IMR-90 (cell line): ENCODE measurements around the gene KIF12. TPM values are rescaled to one million over a fixed set of nuclear protein-coding genes. Genes with fewer than 3 reads are reported as not detected.

Source experiments
- ATAC-seq: fragments of 200-7000 bp; cut with Tn5 transposase; 2 replicates; pipeline ENCODE4 v1.9.1; 2020; ENCODE audit warnings: low read depth, mild to moderate bottlenecking, moderate library complexity
- BruUV-seq: library from RNA; stranded (reverse); fragments of 400-500 nt; replicated peaks from 2 replicates; lab custom pipeline; 2021; lab: Mats Ljungman, UMichigan
- CTCF ChIA-PET: fragments of 300-600 bp; formaldehyde crosslinking; extraction: SDS; loops from one replicate; lab custom pipeline; 2021; ENCODE audit warnings: antibody characterized with exemption; lab: Yijun Ruan, JAX
- POLR2A ChIA-PET: fragments of 300-600 bp; sonication (Branson Sonifier 250); formaldehyde crosslinking; loops from one replicate; lab custom pipeline; 2022; ENCODE audit warnings: antibody characterized with exemption; ENCODE audit not compliant: unreplicated experiment; lab: Charles Lee
- DNase-seq: peaks from one replicate; pipeline ENCODE4 v3.0.0; 2013
- H2AFZ ChIP-seq: replicated peaks from 2 replicates; pipeline ENCODE3; 2013; ENCODE audit warnings: low read length, mild to moderate bottlenecking; ENCODE audit not compliant: poor library complexity
- H2AK5ac ChIP-seq: 2 replicates; pipeline ENCODE4 v1.6.1; 2013; ENCODE audit warnings: low read depth, low read length, inconsistent platforms
- H2AK9ac ChIP-seq: replicated peaks from 2 replicates; pipeline ENCODE3; 2013; ENCODE audit warnings: mild to moderate bottlenecking, low read depth, low read length, moderate library complexity; ENCODE audit not compliant: poor library complexity
- H2BK120ac ChIP-seq: 2 replicates; pipeline ENCODE4 v1.6.1; 2013; ENCODE audit warnings: low read depth, low read length, inconsistent platforms
- H2BK15ac ChIP-seq: 3 replicates; pipeline ENCODE4 v1.6.1; 2013; ENCODE audit warnings: low read depth, low read length, inconsistent platforms
- H2BK20ac ChIP-seq: 2 replicates; pipeline ENCODE4 v1.6.1; 2013; ENCODE audit warnings: low read depth, mild to moderate bottlenecking, inconsistent platforms, low read length, moderate library complexity
- H2BK5ac ChIP-seq: 2 replicates; pipeline ENCODE4 v1.6.1; 2013; ENCODE audit warnings: mild to moderate bottlenecking, low read depth, low read length, inconsistent platforms; ENCODE audit not compliant: poor library complexity, severe bottlenecking
- H3K14ac ChIP-seq: replicated peaks from 2 replicates; pipeline ENCODE4 v1.6.1; 2013; ENCODE audit warnings: low read depth, low read length, inconsistent platforms
- H3K18ac ChIP-seq: 2 replicates; pipeline ENCODE4 v1.6.1; 2013; ENCODE audit warnings: low read depth, low read length, control low read depth
- H3K23ac ChIP-seq: 2 replicates; pipeline ENCODE4 v1.6.1; 2013; ENCODE audit warnings: low read depth, low read length, inconsistent platforms
- H3K27ac ChIP-seq: 2 replicates; pipeline ENCODE4 v1.5.1; 2013; ENCODE audit warnings: mild to moderate bottlenecking, control low read depth, low read length; ENCODE audit not compliant: insufficient read depth
- H3K27me3 ChIP-seq: 2 replicates; pipeline ENCODE4 v1.6.1; 2013; ENCODE audit warnings: low read length; ENCODE audit not compliant: control insufficient read depth, insufficient read depth
- H3K36me3 ChIP-seq: 2 replicates; pipeline ENCODE4 v1.6.1; 2013; ENCODE audit warnings: low read length, mixed read lengths; ENCODE audit not compliant: control insufficient read depth, insufficient read depth
- H3K4ac ChIP-seq: 2 replicates; pipeline ENCODE4 v1.6.1; 2013; ENCODE audit warnings: low read depth, low read length, inconsistent platforms
- H3K4me1 ChIP-seq: 2 replicates; pipeline ENCODE4 v1.6.1; 2013; ENCODE audit warnings: low read length, mixed read lengths; ENCODE audit not compliant: control insufficient read depth, insufficient read depth
- H3K4me2 ChIP-seq: 2 replicates; pipeline ENCODE4 v1.6.1; 2013; ENCODE audit warnings: low read depth, mild to moderate bottlenecking, control low read depth, low read length, moderate library complexity
- H3K4me3 ChIP-seq: 2 replicates; pipeline ENCODE4 v1.5.1; 2013; ENCODE audit warnings: low read depth, mild to moderate bottlenecking, control low read depth, low read length, moderate library complexity; ENCODE audit not compliant: insufficient read depth
- H3K56ac ChIP-seq: 2 replicates; pipeline ENCODE4 v1.6.1; 2013; ENCODE audit warnings: low read length, inconsistent platforms; ENCODE audit not compliant: insufficient read depth; ENCODE audit errors: extremely low read depth
- H3K79me1 ChIP-seq, 2 experiments: 2 replicates each; pipeline ENCODE4 v1.6.1; 2013; ENCODE audit warnings: low read length in 2 of 2, inconsistent platforms in 1 of 2, low read depth in 1 of 2
- H3K9ac ChIP-seq: 2 replicates; pipeline ENCODE4 v1.6.1; 2013; ENCODE audit warnings: low read depth, low read length, control low read depth
- H3K9me1 ChIP-seq: 2 replicates; pipeline ENCODE4 v1.6.1; 2013; ENCODE audit warnings: low read length, inconsistent platforms; ENCODE audit not compliant: insufficient read depth
- H3K9me3 ChIP-seq: 2 replicates; pipeline ENCODE4 v1.6.1; 2013; ENCODE audit warnings: low read length; ENCODE audit not compliant: control insufficient read depth, insufficient read depth
- H4K20me1 ChIP-seq: 2 replicates; pipeline ENCODE4 v1.6.1; 2013; ENCODE audit warnings: low read length, inconsistent platforms; ENCODE audit not compliant: insufficient read depth
- H4K5ac ChIP-seq: 2 replicates; pipeline ENCODE4 v1.6.1; 2013; ENCODE audit warnings: mild to moderate bottlenecking, low read depth, low read length, control low read depth
- H4K8ac ChIP-seq, 2 experiments: 2 replicates each; pipeline ENCODE4 v1.6.1; 2013; ENCODE audit warnings: low read depth in 2 of 2, low read length in 2 of 2, control low read depth in 1 of 2, inconsistent platforms in 1 of 2
- H4K91ac ChIP-seq: 2 replicates; pipeline ENCODE4 v1.6.1; 2013; ENCODE audit warnings: low read depth, low read length, inconsistent platforms; ENCODE audit not compliant: insufficient read depth
- BHLHE40 ChIP-seq: fragments of 150-350 bp; IDR thresholded peaks from 2 replicates; pipeline ENCODE4 v1.6.1; 2016; ENCODE audit warnings: mild to moderate bottlenecking, low read depth, low read length
- CEBPB ChIP-seq: IDR thresholded peaks from 2 replicates; pipeline ENCODE4 v1.6.1; 2012; ENCODE audit warnings: low read depth, low read length, improper control_type of control experiment
- FOS ChIP-seq: fragments of 150-350 bp; IDR thresholded peaks from 2 replicates; pipeline ENCODE4 v1.6.1; 2016; ENCODE audit warnings: low read depth, low read length
- MAZ ChIP-seq: IDR thresholded peaks from 2 replicates; pipeline ENCODE4 v1.6.1; 2012; ENCODE audit warnings: low read depth, mild to moderate bottlenecking, low read length, improper control_type of control experiment, moderate library complexity, borderline replicate concordance
- MXI1 ChIP-seq: IDR thresholded peaks from 2 replicates; pipeline ENCODE4 v1.6.1; 2012; ENCODE audit warnings: low read depth, mild to moderate bottlenecking, low read length, moderate library complexity, borderline replicate concordance
- NFE2L2 ChIP-seq: fragments of 150-350 bp; IDR thresholded peaks from 2 replicates; pipeline ENCODE4 v1.6.1; 2016; ENCODE audit warnings: low read depth, mild to moderate bottlenecking, low read length
- RAD21 ChIP-seq: IDR thresholded peaks from 2 replicates; pipeline ENCODE4 v1.6.1; 2012; ENCODE audit warnings: low read length, improper control_type of control experiment
- RCOR1 ChIP-seq: IDR thresholded peaks from 2 replicates; pipeline ENCODE4 v1.6.1; 2012; ENCODE audit warnings: mild to moderate bottlenecking, low read length, improper control_type of control experiment; ENCODE audit not compliant: insufficient replicate concordance
- SMC3 ChIP-seq: fragments of 150-350 bp; IDR thresholded peaks from 2 replicates; pipeline ENCODE4 v1.6.1; 2016; ENCODE audit warnings: low read depth, mild to moderate bottlenecking, antibody characterized with exemption, low read length, moderate library complexity
- WGBS, 2 experiments: methylation state at CpG; one replicate each; pipeline versions ENCODE4 v1.1.5 to v1.1.7; 2013; ENCODE audit warnings: missing lambda C conversion rate in 2 of 2; ENCODE audit not compliant: insufficient read length in 1 of 2; ENCODE audit errors: extremely low coverage in 2 of 2; 5-methylcytosine and 5-hydroxymethylcytosine counted together
- dilution Hi-C: fragments of 300-500 bp; cut with HindIII; formaldehyde crosslinking; loops from one replicate; pipeline ENCODE4 v1.14.3; 2018; ENCODE audit warnings: low sequenced_read_pairs; ENCODE audit not compliant: unreplicated experiment
- in situ Hi-C: fragments of 300-500 bp; cut with MboI; formaldehyde crosslinking; loops from 3 replicates; pipeline ENCODE4 v1.14.3; 2019; ENCODE audit warnings: low sequenced_read_pairs, inconsistent platforms, mixed read lengths
- intact Hi-C: fragments of 100-400 bp; cut with micrococcal nuclease; formaldehyde crosslinking; loops from 2 replicates; pipeline ENCODE4 v1.10.0; 2022
- polyA plus RNA-seq, 3 experiments: library from polyadenylated mRNA; depleted of rRNA; stranded (reverse); fragments of >200 nt; gene quantifications; 2 replicates each; pipeline ENCODE4 v1.2.3, GENCODE V29; 2012; ENCODE audit warnings: low replicate concordance in 1 of 3
- total RNA-seq: library from RNA; depleted of rRNA; stranded (reverse); fragments of >200 nt; gene quantifications from 2 replicates; pipeline ENCODE4 v1.2.3, GENCODE V29; 2012
- TF ChIP-seq, protein P1 (sequence below): fragments of 150-350 bp; IDR thresholded peaks from 2 replicates; pipeline ENCODE4 v1.6.1; 2017; ENCODE audit warnings: mild to moderate bottlenecking, antibody characterized with exemption, low read length, low read depth

KIF12 gene
- total and polyA plus RNA-seq, 2 of the 4 experiments (the other 2 are of a cell fraction) = not detected

GRCh38 chr9:114120192-114121014 lies 21.3 kb upstream of the KIF12 start:
- Histone ChIP-seq H2BK5ac (no peak overlapping the region), H4K20me1 (no peaks in the 10 kb centered on the region), H3K79me1 (no peaks in the 10 kb centered on the region), H4K8ac (no peak overlapping the region), H3K18ac (no peak overlapping the region), H4K91ac (no peak overlapping the region), H3K36me3 (no peaks in the 10 kb centered on the region), H2AFZ (no peak overlapping the region), H3K23ac (no peak overlapping the region), H2BK15ac (no peak overlapping the region), H3K4me2 (no peak overlapping the region), H3K9me1 (no peaks in the 10 kb centered on the region), H3K27me3 (peaks cover 79% of the 10 kb centered on the region), H3K4ac (no peak overlapping the region), H3K56ac (no peak overlapping the region), H2BK20ac (no peak overlapping the region), H2AK5ac (no peak overlapping the region), H3K14ac (no peak overlapping the region), H3K27ac (no peak overlapping the region), H2BK120ac (no peak overlapping the region), H3K9me3 (0 out of 2 replicates have a peak, but pooled peaks cover 2% of the 10 kb centered on the region), H2AK9ac (no peak overlapping the region), H4K5ac (no peak overlapping the region), H3K4me3 (no peak overlapping the region), H3K4me1 (no peaks in the 10 kb centered on the region), H3K9ac (no peak overlapping the region)
- dilution Hi-C loops = no loop called here
- POLR2A ChIA-PET = no interaction called here
- CTCF ChIA-PET = no interaction called here
- WGBS, 2 experiments = 8% methylated on average over 1 of the region's 4 CpGs; no CpG with 5 or more reads in 1 of the 2 experiments
- TF ChIP-seq CEBPB (no peak), SMC3 (no peak), NFE2L2 (no peak), MAZ (no peak), BHLHE40 (no peak), MXI1 (no peak), RAD21 (no peak), RCOR1 (no peak), FOS (no peak)
- TF ChIP-seq, protein P1, sequence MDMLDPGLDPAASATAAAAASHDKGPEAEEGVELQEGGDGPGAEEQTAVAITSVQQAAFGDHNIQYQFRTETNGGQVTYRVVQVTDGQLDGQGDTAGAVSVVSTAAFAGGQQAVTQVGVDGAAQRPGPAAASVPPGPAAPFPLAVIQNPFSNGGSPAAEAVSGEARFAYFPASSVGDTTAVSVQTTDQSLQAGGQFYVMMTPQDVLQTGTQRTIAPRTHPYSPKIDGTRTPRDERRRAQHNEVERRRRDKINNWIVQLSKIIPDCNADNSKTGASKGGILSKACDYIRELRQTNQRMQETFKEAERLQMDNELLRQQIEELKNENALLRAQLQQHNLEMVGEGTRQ = no peak
- intact Hi-C loops = no loop called here
- no peak for ATAC-seq
- DNase-seq = no peak
- BruUV-seq = no TSS peak
- in situ Hi-C loops = no loop called here
